Stomach (tissue), 4 donors: ENCODE results near the gene KLHL18.

Source experiments
- POLR2A ChIP-seq, 4 donors: fragments of 450-650 bp; IDR thresholded peaks; one replicate each; pipeline ENCODE4 v1.6.1; 2016; ENCODE audit warnings: antibody characterized with exemption in 4 of 4, control low read depth in 2 of 4, mild to moderate bottlenecking in 1 of 4, moderate library complexity in 1 of 4
- POLR2AphosphoS5 ChIP-seq, 3 donors: sonication (generic); formaldehyde crosslinking; IDR thresholded peaks; one replicate each; pipeline ENCODE4 v1.6.1; 2016; ENCODE audit warnings: antibody characterized with exemption in 3 of 3
- TF ChIP-seq, protein P1 (sequence below), 7 experiments: fragments of 450-650 bp in 4 of 7; fragments of 200-600 bp in 3 of 7; sonication (generic) in 3 of 7; IDR thresholded peaks; one replicate each; pipeline ENCODE4 v1.5.1; 2016 to 2019; ENCODE audit warnings: antibody characterized with exemption in 7 of 7, control low read depth in 2 of 7, mild to moderate bottlenecking in 1 of 7

DNA sequence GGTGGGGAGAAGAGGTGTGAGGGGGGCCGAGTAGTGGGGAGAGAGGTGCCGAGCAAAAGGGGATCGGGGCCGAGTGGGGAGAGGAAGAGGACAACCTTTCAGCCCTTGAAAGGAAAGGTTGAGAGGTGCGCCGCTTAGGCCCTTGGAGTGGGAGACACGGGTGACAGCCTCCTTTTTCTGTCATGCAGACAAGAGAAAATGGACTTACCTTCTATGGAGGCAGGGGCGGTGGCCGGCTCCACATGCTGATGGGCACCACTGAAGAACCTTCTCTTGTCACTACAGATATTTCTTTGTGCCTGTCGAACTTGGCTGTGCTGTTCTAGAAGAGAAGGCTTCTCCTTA lies 421 bp downstream of the KLHL18 start:
- TF ChIP-seq, protein P1, sequence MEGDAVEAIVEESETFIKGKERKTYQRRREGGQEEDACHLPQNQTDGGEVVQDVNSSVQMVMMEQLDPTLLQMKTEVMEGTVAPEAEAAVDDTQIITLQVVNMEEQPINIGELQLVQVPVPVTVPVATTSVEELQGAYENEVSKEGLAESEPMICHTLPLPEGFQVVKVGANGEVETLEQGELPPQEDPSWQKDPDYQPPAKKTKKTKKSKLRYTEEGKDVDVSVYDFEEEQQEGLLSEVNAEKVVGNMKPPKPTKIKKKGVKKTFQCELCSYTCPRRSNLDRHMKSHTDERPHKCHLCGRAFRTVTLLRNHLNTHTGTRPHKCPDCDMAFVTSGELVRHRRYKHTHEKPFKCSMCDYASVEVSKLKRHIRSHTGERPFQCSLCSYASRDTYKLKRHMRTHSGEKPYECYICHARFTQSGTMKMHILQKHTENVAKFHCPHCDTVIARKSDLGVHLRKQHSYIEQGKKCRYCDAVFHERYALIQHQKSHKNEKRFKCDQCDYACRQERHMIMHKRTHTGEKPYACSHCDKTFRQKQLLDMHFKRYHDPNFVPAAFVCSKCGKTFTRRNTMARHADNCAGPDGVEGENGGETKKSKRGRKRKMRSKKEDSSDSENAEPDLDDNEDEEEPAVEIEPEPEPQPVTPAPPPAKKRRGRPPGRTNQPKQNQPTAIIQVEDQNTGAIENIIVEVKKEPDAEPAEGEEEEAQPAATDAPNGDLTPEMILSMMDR (IDR thresholded peaks at IDR 0.05): no peak
- TF ChIP-seq POLR2AphosphoS5 (IDR thresholded peaks at IDR 0.05) (no peak), POLR2A (IDR thresholded peaks at IDR 0.05) (no peak)
